NCI-H2196 (cell line): ENCODE data around the gene ZBTB20.
A peak's percentile ranks its signal among the peaks of the same experiment; 100 is the strongest.

Source experiments
- DNase-seq: peaks from one replicate; lab custom pipeline; 2025; ENCODE audit not compliant: unreplicated experiment; lab: John Stamatoyannopoulos, UW

ZBTB20 gene

DNA sequence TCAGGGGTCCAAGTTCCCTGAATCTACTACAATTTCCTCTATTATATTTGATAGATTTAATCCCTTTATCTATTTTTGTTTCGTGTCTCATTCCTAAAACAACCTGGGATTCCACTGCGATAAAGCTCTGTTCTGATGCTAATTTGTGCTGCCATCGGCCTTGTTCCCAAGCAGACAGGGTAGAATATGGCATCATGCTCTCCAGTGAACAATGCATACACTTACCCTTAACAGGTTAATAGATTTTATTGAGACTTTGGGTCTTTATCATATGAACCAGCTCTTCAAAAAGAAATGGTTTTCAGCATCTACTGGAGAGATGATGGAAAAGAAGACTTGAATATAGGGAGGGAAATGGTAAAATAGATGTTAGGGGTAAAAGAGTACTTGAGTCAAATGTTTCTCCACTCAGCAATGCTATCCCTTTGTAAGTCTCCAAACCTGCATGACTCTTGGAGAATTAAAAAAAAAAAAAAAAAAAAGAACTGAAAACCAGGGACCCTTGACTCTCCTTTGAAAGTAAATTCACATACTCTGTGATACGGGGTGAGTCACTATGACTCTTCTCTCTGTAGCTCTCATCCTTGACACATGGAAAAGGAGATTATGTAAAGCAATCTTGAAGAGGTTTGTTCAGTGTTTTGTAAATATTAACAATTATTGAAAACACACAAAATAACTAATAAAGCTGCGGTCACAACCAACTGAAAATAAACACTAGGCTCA, 268.8 kb downstream of the ZBTB20 start:
- DNase-seq: no peak

DNA sequence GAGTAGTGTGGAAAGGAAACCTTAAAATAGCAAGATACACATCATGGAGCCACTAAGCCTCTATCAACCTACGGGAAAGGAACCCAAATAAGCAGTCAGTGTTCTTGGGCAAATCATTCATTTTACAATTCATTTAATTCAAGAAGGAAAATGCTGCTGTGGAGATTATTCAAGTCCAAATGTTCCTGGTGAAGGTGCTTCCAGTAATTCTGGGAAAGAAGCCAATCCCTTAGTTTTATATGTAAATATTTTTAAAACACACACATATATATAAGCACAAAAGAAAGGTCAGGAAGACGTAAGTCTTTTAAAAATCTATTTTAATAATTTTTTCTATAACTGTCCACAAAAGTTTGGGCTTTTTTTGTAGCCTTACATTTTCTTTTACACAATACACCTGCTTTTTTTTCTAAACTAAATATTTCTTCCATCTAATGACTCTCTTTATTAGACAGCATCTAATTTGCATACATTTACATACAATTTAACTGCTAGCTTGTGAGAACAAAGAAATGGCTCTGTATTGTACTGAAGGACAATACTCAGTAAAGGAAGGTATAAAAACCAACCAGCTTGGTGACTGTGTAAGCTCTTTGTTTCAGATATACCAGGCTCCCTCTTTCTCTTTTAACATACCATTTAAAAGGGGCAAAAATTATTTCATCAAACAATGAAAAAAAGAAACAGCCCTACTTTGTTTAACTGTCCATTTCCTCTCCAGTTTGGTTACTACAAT, 269.5 kb downstream of the ZBTB20 start:
- no peak for DNase-seq

DNA sequence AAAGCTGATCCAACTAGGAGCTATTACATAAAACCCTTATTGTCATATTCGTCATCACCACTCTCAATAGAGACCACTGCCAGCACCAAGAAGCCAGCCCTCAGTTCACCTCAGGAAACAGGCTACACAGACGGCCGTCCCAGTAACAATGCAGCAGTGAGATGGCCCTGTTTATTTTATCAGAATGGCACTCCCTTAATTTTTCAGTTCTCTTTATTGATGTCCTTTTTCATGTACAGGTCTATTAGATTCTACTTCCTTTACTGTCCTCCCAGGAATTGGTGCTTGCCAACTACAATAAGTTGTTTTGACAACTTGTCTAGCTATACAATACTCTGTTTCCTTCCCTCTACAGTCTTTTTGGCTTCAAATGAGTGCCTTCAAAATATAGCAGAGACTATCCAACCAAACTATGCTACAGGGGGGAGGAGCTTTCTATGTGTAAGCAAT, 272.5 kb downstream of the ZBTB20 start:
- DNase-seq: no peak

DNA sequence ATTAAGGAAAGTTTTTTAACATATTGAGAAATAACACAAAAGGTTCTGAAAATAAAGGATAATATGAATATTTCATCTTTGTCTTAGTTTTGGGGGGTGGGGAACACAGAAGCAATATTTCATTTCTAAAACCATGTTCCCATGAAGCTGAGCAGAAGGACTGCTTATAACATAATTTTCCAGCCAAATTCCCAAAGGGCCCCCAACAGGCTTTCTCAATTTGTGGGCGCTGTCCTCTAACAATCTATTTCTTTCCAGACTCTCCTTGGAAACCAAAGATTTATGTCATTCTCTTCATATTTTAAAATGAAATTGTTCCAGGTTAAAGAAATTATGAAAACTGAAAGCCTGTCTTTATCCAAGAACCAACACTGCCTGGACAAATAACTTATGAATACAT, 273.5 kb downstream of the ZBTB20 start:
- no peak for DNase-seq

DNA sequence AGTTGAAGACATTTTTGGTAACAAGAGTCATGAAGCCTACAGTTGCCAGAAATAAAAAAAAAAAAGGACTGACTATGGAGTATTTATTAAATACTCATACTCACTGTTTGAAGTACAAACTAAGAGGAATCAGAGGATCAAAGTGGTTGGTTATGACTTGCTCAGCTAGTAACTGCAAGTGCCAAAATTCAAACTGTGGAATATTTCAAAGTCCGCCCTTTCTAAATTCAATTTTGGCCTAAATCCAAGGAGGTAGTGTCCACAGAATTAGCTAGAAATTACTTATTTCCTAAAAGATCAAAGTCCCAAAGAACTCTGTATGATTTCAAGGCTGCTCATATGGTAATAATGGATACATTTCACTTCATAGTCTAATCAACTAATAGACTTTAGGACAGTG, 274.5 kb downstream of the ZBTB20 start:
- no peak for DNase-seq

DNA sequence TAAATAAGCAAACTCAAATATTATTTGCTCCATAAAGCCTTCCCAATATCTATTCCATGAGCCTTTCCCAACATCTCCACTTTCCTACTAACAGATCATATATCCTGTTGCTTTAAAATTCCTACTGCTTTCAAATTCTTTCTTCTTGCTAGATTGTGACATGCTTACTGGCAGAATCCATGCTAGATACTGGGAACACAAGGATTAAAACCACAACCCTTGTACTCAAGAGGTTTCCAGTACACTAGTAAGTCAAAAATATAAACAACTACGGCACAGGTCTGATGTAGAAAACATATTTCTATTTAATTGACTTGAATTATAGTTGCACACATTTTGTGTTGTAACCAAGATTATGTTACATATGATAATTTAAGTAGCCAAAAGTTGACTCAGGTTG, 275.0 kb downstream of the ZBTB20 start:
- no peak for DNase-seq

DNA sequence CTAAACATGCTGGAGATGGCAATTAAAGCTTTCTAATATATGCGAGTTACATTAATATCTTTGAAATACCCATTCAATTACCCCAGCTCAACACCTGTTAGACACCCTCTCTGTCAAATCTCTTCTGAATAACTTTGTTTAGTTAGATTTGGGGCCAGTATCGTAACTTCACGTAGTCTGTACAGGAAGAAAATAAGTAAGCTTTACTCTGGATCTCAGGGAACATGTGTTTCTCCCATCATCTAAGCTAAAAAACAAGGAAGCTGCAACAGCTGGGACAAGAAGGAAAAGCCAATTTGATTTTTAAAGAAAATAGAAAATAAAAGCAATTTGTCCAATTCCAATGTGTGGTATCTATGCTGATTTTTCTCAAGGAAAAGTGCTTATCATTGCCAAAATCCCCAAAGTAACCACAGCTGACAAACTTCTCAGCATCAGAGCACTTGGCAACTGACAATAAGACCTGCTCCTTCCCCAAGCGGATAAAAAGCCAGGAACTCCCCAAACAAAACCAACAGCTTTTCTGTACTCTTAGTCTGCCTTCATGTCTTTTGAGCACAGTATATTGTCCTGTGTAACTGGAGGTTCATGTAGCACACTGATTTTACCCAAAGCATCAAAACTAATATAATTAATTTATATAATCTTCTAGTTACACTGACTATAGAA, 279.1 kb downstream of the ZBTB20 start:
- no peak for DNase-seq

DNA sequence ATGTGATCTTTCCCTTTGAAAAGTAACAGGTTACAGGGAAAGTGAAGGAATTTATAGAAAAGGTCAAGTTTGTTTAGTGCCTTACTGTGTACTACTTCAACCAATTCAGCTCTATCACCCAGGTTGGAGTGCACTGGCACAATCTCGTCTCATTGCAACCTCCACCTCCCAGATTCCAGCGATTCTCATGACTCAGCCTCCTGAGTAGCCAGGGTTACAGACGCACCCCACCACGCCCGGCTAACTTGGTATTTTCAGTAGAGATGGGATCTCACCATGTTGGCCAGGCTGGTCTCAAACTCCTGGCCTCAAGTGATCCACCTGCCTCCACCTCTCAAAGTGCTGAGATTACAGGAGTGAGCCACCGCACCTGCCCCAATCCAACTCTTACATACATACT, 279.7 kb downstream of the ZBTB20 start:
- DNase-seq: no peak

DNA sequence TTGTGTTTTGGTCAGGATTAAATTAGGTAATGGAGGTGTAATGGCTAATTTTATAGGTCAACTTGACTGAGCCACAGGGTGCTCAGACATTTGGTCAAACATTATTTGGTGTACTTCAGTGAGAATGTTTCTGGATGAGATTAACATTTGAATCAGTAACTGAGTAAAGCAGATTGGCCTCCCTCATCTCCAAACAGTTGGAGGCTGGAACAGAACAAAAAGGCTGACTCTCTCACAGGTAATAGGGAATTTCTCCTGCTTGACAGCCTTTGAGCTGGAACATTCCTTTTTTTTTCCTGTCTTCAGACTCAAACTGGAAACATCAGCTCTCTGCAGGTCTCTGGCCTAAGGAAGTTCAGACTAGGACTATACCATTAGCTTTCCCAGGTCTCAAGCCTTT, 280.7 kb downstream of the ZBTB20 start:
- DNase-seq: no peak

DNA sequence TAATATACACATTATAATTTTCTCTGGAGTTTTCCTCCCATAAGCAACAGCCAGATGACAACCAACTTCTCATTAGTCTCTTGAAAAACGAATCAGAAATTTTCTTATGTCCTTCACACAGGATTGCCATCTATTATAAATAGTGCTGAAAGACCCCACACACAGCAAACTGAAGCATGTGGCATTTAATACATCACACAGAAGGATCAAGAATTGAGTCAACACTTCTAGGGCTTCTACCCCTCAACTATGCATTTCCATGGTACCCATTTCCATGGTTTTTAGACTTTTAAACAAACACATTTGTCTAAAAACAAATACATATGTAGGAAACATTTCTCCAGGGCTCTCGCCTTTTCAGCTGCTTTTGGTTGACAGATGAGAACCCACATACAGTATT, 282.1 kb downstream of the ZBTB20 start:
- no peak for DNase-seq

DNA sequence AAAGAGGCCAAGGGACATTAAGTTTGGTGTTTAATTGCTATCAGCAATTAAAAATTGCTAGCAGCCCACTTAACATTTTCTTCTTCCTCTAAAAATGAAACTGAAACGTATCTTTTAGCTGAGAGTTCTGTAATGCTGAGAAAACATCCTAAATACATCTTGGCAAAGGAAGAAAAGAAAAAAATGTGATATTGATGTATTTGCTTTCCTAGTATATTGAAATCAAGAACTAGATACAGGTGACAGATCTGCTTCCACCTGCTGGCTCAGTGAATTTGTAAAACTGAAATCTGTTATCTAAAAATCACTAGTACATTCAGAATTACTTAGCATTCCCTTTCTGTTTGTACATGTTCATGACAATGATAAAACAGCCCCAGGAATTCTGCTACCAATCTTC, 283.2 kb downstream of the ZBTB20 start:
- DNase-seq: peak; percentile 28

DNA sequence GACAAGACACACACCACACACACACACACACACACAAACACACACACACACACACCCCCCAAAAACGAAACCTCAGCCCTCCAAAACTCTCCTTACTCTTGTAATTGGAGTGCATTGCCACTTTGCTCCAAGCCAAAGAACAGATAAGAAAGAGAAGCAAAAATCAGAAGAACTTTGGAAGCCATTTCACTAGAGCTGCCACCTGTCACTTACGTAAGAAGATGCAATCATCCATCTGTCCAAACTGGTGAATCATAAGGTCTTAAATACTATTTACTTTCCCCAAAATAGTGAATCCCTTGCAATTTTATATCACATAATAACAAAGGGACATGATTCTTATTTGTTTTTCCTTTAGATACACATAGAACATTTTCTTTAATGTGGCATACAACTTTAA, 285.4 kb downstream of the ZBTB20 start:
- DNase-seq: no peak

DNA sequence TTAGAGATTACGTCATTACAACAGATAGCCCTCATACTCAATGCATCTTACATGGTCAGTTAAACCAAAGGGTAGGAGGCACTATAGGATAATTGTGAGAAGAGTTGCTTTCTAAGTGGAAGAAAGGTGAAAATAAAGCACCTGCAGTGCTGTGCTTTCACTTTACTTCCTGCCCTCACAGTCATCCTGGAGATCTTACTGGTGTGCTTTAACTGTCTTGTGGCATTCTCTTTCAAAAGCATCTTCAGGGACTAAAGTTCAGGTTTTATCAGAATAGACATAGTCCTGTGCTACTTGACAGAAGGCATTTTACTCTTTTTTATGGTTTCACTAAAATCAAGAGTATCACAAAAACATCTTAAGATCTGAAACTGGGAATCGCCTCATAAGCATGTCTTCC, 286.6 kb downstream of the ZBTB20 start:
- DNase-seq: no peak

DNA sequence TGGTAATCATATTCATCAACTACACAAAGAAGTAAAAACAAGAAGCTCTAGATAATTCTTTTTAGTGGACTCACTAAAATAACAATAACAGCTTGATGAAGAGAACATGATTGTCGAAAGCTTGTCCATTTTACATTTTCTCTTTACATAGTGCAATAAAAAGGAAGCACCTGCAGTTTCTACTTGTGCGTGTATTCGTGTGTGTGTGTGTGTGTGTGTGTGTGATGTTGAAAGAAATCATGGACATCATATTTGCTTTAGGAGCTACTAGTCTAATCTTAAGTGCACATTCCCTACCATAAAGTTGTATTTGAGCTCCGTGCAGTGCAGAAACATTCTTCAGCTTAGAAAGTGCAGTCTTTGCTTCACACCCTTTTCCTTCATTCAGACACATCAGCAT, 288.8 kb downstream of the ZBTB20 start:
- DNase-seq: no peak

DNA sequence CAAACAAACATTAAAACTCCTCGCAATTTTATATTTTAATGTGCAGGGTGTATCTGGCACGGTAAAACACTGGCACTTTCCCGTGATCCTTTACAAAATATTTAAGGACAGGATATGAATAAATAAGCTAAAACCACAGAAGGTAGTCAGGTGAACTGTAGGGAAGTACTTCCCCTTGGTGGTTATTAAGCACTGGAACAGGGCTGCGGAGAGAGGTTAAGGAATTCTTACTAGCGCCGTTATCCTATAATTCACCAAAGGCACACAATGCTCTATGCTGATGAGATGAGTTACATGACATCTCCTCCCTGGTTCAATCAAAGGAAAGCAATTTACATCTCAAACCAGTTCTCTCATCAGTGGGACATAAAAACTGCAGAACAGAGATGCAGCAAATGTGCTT, 289.8 kb downstream of the ZBTB20 start:
- peak; percentile 47 for DNase-seq

DNA sequence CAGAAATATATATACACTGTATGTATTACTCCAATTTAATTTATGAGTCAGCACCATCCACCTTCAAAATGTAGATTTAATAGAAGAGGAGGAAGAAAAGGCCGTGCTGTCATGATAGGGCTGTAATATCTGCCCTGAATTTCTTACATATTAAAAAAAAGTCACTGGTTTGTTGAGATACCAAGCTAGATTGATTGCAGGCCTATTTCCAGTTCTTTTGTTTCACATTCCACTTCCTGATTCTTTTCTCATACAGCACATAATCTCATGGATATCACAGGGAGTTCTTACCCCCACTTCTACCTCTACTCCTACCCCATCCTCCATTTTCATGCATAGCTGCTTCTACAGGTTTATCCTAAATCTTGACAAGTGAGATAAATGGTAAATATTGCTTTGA, 290.3 kb downstream of the ZBTB20 start:
- DNase-seq: peak; percentile 47

DNA sequence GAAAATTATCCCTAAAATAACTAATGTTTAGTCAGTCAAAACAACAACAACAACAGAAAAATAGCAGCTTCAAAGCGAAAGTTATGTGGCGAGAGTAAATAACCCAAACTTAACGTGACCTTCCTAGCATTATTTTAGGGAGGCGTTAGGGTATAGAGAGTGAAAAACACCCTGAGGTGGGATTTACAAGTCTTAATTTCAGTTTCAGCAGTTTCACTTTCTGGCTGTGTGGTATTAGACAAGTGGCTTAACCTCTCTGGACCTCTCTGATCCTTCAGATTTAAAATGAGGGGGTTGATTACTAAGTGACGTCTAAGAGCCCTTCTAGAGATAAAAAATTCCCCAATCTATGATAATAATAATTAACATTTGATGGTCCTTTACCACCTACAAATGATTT, 291.2 kb downstream of the ZBTB20 start:
- DNase-seq: no peak

DNA sequence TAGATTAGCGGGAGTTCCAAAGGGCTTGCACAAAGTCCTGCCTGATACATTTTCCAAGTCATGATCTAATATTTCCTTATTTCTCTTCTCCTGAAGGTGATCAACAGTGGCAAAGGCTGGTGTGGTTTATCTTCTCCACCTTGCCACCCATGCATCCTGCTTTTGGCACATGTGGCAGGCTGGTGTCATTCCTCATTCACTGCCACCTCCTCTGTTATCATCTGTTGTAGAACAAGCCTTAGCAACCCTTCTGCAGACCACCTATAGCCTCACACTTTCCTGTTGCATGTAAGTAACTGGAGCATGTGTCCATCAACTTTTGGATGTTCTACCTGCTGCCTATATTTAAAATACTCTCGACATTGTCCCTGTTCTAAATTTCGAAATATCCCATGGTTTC, 294.1 kb downstream of the ZBTB20 start:
- no peak for DNase-seq

DNA sequence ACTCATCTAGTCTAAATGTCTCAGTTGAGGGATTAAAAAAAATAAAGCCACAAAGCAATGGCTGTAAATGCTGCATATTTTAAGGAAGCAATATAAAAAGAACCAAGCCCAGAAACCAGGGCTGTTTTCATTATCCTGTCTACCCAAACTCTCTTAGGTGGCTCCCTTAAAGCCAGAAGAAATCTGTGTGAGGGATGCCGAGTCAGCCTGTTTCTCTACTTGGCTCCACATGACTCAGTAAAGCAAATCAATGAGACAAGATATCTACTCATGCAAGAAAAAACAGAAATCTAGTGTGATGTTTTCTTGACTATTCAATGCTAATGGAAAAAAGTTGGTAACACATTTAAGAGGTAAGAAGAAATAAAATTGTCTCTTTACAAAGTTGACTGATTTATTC, 296.2 kb downstream of the ZBTB20 start:
- no peak for DNase-seq

DNA sequence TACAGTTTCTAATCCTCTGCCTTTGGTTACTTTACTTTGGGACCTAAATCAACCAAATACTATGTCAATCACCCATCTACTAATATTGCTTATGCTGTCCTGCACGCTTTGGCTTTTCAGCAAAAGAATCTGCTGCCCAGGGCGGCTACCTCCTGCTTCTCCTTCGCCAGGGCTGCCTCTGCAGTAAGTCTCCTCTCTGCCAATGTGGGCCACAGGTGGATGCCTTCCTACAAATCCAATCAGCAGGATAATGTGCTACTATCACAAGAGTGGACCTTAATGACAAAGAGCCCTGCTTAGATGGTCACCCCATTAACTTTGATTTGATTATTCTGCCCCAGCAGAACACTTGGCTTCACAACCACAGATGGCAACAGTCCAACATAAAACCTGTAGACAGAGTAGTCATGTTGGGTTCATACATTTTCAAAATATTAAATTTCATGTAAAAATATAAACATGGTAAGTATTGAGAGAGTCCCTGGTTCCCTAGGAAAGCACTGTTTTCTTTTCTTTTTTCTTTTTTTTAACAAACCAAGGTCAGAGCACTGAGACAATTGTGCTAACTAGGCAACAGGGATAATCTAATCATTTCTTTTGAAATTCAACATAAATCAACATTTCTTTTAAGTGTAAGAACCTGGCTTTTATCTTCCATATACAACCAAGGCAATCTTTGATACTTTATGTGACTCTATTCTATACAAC, 298.3 kb downstream of the ZBTB20 start:
- no peak for DNase-seq

DNA sequence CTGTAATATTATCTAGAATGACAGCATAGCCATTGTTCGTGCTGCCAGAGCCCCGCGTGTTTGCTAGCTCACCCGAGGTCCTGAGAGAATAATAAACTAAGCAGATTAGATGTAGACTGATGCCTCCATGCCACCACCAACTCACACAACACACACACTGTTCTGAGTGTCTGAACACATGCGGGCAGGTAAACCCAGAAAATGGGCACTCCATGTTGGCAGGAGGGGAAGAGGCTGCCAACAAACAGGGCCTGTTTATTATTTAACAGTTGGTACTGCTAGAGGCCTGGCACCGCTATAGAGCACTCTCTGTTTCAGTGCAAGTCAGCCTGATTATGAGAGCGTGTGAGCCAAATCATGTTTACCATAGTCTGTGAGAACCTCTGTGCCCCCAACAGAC, 299.0 kb downstream of the ZBTB20 start:
- peak; percentile 52 for DNase-seq

DNA sequence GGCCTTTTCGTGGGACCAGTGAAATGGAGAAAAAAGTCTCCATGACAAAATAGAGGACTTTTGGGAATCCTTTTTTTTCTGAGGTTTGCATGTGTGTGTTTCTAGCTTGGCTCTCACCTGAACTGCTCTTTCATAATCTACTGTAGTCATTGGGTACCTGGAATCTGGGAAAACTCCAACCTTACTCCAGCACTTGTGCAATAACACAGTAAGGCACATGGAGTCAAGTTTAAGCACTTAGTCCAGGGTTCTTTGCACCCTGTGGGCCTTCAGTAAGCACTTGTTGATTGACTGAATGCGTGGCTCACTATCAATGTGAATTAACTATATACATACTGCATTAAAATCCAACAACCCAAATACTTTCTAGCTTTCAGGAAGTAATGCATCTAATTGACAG, 299.5 kb downstream of the ZBTB20 start:
- no peak for DNase-seq
